ENCODE data around the gene PROCA1. TPM values are rescaled to one million over a fixed set of nuclear protein-coding genes. Genes with fewer than 3 reads are reported as not detected.

PROCA1 gene
- total RNA-seq, 2 donors from 2014 or later = 1.0 to 2.5 TPM

GRCh38 chr17:28710861-28711722, 596 bp downstream of the PROCA1 start:
- no peaks in the 10 kb centered on the region for H3K27me3 ChIP-seq
- peak overlapping the region; percentile 67 to 86 for H3K9ac ChIP-seq (ENCODE audit: low read depth in 2 of 2, low read length in 2 of 2)
- no peaks in the 10 kb centered on the region for H3K36me3 ChIP-seq
- no peaks in the 10 kb centered on the region for H3K9me3 ChIP-seq
- TF ChIP-seq, protein P1, sequence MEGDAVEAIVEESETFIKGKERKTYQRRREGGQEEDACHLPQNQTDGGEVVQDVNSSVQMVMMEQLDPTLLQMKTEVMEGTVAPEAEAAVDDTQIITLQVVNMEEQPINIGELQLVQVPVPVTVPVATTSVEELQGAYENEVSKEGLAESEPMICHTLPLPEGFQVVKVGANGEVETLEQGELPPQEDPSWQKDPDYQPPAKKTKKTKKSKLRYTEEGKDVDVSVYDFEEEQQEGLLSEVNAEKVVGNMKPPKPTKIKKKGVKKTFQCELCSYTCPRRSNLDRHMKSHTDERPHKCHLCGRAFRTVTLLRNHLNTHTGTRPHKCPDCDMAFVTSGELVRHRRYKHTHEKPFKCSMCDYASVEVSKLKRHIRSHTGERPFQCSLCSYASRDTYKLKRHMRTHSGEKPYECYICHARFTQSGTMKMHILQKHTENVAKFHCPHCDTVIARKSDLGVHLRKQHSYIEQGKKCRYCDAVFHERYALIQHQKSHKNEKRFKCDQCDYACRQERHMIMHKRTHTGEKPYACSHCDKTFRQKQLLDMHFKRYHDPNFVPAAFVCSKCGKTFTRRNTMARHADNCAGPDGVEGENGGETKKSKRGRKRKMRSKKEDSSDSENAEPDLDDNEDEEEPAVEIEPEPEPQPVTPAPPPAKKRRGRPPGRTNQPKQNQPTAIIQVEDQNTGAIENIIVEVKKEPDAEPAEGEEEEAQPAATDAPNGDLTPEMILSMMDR (IDR thresholded peaks at IDR 0.05) = no peak
- peak overlapping the region; percentile 94 for H3K27ac ChIP-seq
- peak; percentile 95 for DNase-seq
- intact Hi-C loops (cut with DNase I) = no loop called here
- no peaks in the 10 kb centered on the region for H3K4me1 ChIP-seq
- peak overlapping the region; percentile 56 for H3K4me3 ChIP-seq

DNA sequence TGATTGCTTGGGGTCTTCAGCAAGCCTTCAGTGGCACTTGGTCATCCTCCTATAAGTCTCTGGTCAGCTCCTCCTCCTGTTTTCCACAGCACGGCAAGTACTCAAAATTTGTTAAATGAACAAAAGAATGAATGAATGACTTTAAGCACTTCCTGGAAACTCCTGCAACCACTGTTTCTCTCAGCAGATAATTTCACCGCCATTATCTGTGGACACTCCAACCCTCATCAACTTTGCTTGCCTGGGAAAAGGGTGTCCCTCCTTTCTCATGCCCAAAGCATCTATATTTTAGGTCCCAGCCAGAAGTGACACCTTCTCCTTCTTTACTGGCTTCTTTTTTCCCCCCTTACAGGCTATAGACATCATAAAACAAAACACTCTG, 4.4 kb downstream of the PROCA1 start:
- Histone ChIP-seq H3K9me3 (no peaks in the 10 kb centered on the region), H3K9ac (ENCODE audit: low read depth in 2 of 2, low read length in 2 of 2) (no peak overlapping the region), H3K4me1 (no peaks in the 10 kb centered on the region), H3K4me3 (no peak overlapping the region), H3K27ac (no peak overlapping the region), H3K36me3 (no peaks in the 10 kb centered on the region), H3K27me3 (no peaks in the 10 kb centered on the region)
- DNase-seq = no peak
- TF ChIP-seq, protein P1 (IDR thresholded peaks at IDR 0.05) = no peak
- intact Hi-C loops (cut with DNase I) = no loop called here

DNA sequence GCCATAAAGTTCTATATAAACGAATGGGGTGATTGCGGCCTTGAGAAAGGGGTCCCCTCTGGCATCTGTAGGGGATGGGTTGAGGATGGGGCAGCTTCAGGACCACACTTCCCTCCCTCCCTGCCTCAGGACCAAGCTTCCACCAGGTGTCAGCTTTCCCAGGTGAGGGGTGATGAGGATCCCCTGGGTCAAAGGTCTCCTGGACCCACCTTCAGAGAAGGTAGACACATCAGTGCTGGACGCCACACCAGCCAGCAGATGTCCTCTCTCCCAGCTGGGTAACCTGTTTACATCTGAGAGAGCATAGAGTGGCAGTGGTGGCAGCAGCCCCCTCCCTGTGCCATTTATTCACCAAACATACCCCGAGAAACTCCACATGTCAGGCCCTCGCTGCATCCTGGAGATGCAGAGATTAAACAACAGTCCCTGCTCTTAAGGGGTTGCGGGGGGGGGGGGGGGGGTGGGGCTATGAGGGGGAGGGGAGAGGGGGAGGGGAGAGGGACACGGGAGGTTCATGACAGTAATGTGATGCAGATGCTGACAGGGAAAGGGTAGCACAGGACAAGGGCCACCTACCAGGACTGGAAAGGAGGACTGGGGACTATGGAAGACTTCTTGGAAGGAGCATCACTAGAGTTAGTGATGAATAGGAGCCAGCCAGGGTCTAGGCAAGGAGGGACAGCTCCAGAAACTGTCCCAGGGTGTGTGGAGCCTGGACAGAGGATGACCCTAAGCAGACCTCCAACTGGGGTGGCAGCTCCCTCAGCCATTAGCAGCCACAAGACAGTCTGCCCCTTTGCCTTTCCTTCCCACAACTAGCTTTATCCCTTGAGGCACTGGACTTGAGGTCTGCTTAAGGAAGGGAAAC, 5.0 kb downstream of the PROCA1 start:
- no peak overlapping the region for H3K4me3 ChIP-seq
- no peak overlapping the region for H3K27ac ChIP-seq
- no peak overlapping the region for H3K9ac ChIP-seq (ENCODE audit: low read depth in 2 of 2, low read length in 2 of 2)
- DNase-seq = no peak
- intact Hi-C loops (cut with DNase I) = no loop called here
- H3K27me3 ChIP-seq = no peaks in the 10 kb centered on the region
- TF ChIP-seq, protein P1 (IDR thresholded peaks at IDR 0.05) = no peak
- H3K4me1 ChIP-seq = no peaks in the 10 kb centered on the region
- no peaks in the 10 kb centered on the region for H3K9me3 ChIP-seq
- peaks cover under 1% of the 10 kb centered on the region for H3K36me3 ChIP-seq

- Histone ChIP-seq H3K9ac (ENCODE audit: low read depth in 2 of 2, low read length in 2 of 2) (no peak overlapping the region), H3K9me3 (no peaks in the 10 kb centered on the region), H3K27ac (no peak overlapping the region), H3K4me1 (no peaks in the 10 kb centered on the region), H3K36me3 (peaks cover 6% of the 10 kb centered on the region), H3K4me3 (no peak overlapping the region), H3K27me3 (no peaks in the 10 kb centered on the region)
- TF ChIP-seq, protein P1 (IDR thresholded peaks at IDR 0.05) = no peak
- no peak for DNase-seq
- intact Hi-C loops (cut with DNase I) = no loop called here
Measured at GRCh38 chr17:28705728-28706334, 5.9 kb downstream of the PROCA1 start.

GRCh38 chr17:28705074-28705659, 6.5 kb downstream of the PROCA1 start:
- no peak overlapping the region for H3K4me3 ChIP-seq
- intact Hi-C loops (cut with DNase I) = no loop called here
- no peak overlapping the region for H3K9ac ChIP-seq (ENCODE audit: low read depth in 2 of 2, low read length in 2 of 2)
- H3K27ac ChIP-seq = no peak overlapping the region
- peaks cover 12% of the 10 kb centered on the region for H3K36me3 ChIP-seq
- no peaks in the 10 kb centered on the region for H3K27me3 ChIP-seq
- no peaks in the 10 kb centered on the region for H3K9me3 ChIP-seq
- TF ChIP-seq, protein P1 (IDR thresholded peaks at IDR 0.05) = no peak
- DNase-seq = no peak
- H3K4me1 ChIP-seq = no peaks in the 10 kb centered on the region
